ENCODE data around the gene PCDHA7.
"Not testable (repeated sequence)": the region's sequence is repeated elsewhere in the genome, so short reads cannot be mapped to it uniquely, and the experiment has no call there.

Gene PCDHA7

DNA sequence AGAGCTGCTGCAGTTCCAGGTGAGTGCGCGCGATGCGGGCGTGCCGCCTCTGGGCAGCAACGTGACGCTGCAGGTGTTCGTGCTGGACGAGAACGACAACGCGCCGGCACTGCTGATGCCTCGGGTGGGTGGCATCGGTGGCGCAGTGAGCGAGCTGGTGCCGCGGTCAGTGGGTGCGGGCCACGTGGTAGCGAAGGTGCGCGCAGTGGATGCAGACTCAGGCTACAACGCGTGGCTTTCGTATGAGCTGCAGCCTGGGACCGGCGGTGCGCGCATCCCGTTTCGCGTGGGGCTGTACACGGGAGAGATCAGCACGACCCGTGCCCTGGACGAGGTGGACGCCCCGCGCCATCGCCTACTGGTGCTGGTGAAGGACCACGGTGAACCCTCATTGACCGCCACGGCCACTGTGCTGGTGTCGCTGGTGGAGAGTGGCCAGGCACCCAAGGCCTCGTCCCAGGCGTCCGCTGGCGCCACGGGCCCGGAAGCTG lies 31.2 kb upstream of the PCDHA7 start:
- in situ Hi-C loops (cut with HindIII; ENCODE audit: low pct_unique_long_range_greater_than_20kb, low sequenced_read_pairs) = no loop called here
- no peak for TF ChIP-seq JUND (IDR thresholded peaks at IDR 0.05; ENCODE audit: low read depth)
- DNase-seq (ENCODE audit: low read depth in 1 of 2, low spot score in 1 of 2) = no peak

DNA sequence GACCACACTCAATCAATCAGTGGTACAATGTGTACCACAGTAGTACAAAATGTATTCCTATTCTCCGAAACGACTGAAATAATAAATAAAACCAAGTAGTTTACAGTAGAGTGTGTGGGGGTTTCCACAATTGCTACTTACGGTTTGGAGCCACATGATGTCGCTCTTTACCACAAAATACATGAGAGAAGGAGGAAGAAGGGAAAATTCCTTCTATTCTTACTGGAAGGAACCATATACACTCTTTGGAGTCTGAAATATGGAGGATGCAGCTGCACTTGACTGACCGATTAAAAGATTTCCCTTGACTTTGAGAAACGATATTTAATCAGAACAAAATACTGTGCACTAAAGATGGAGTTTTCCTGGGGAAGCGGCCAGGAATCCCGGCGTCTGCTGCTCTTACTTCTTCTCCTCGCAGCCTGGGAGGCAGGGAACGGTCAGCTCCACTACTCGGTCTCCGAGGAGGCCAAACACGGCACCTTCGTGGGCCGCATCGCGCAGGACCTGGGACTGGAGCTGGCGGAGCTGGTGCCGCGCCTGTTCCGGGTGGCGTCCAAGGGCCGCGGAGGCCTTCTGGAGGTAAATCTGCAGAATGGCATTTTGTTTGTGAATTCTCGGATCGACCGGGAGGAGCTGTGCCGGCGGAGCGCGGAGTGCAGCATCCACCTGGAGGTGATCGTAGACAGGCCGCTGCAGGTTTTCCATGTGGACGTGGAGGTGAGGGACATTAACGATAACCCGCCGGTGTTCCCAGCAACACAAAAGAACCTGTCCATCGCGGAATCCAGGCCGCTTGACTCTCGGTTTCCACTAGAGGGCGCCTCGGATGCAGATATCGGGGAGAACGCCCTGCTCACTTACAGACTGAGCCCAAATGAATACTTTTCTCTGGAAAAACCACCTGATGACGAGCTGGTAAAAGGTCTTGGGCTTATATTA lies 27.0 kb upstream of the PCDHA7 start, which contains the start of gene PCDHA4:
PCDHA4 (plus strand) TSS at position 235 of the 942 bp plus-strand sequence.
- TF ChIP-seq JUND (IDR thresholded peaks at IDR 0.05; ENCODE audit: low read depth) = no peak
- DNase-seq (ENCODE audit: low read depth in 1 of 2, low spot score in 1 of 2) = peak in 1 of 2 experiments; percentile 86
- in situ Hi-C loops (cut with HindIII; ENCODE audit: low pct_unique_long_range_greater_than_20kb, low sequenced_read_pairs) = no loop called here

DNA sequence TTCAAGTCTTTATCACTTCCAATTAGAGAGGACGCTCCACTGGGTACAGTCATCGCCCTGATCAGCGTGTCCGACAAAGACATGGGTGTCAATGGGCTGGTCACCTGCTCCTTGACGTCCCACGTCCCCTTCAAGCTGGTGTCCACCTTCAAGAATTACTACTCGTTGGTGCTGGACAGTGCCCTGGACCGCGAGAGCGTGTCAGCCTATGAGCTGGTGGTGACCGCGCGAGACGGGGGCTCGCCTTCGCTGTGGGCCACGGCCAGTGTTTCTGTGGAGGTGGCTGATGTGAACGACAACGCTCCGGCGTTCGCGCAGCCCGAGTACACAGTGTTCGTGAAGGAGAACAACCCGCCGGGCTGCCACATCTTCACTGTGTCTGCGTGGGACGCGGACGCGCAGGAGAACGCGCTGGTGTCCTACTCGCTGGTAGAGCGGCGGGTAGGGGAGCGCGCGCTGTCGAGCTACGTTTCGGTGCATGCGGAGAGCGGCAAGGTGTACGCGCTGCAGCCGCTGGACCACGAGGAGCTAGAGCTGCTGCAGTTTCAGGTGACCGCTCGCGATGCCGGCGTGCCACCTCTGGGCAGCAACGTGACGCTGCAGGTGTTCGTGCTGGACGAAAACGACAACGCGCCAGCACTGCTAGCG lies 25.7 kb upstream of the PCDHA7 start:
- in situ Hi-C loops (cut with HindIII; ENCODE audit: low pct_unique_long_range_greater_than_20kb, low sequenced_read_pairs); DNase-seq (ENCODE audit: low read depth in 1 of 2, low spot score in 1 of 2): not testable (repeated sequence)

- in situ Hi-C loops (cut with HindIII; ENCODE audit: low pct_unique_long_range_greater_than_20kb, low sequenced_read_pairs) = no loop called here
- no peak for TF ChIP-seq JUND (IDR thresholded peaks at IDR 0.05; ENCODE audit: low read depth)
- DNase-seq (ENCODE audit: low read depth in 1 of 2, low spot score in 1 of 2) = no peak
Observed at GRCh38 chr5:140808889-140809291, 25.2 kb upstream of the PCDHA7 start.

DNA sequence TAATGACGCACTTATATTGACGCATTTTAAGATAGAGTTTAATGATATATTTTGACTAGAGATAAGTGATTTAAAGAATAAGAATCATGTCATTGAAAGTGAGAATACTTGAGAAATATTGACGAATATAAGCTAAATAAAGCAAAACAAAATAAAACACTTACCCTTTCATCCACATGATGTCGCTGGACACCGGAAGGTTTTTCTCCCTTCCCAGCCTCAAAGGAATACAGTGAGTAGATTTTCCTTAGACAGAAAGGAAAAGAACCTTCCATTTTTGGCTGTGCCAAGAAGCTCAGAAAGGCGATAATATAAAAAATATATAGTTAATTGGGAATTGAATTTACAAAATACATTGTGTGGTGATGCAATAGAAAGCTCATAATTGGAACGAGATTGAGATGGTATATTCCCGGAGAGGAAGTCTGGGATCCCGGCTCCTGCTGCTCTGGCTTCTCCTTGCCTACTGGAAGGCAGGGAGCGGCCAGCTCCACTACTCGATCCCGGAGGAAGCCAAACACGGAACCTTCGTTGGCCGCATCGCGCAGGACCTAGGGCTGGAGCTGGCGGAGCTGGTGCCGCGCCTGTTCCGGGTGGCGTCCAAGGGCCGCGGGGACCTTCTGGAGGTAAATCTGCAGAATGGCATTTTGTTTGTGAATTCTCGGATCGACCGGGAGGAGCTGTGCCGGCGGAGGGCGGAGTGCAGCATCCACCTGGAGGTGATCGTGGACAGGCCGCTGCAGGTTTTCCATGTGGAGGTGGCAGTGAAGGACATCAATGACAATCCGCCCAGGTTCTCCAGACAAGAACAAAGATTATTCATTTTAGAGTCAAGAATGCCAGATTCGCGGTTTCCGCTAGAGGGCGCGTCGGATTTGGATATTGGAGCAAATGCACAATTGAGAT lies 12.4 kb upstream of the PCDHA7 start, which contains the start of gene PCDHA5:
PCDHA5 (plus strand) TSS at position 239 of the 906 bp plus-strand sequence.
- no peak for TF ChIP-seq JUND (IDR thresholded peaks at IDR 0.05; ENCODE audit: low read depth)
- DNase-seq (ENCODE audit: low read depth in 1 of 2, low spot score in 1 of 2) = peak; percentile 90 to 91
- in situ Hi-C loops (cut with HindIII; ENCODE audit: low pct_unique_long_range_greater_than_20kb, low sequenced_read_pairs) = no loop called here

DNA sequence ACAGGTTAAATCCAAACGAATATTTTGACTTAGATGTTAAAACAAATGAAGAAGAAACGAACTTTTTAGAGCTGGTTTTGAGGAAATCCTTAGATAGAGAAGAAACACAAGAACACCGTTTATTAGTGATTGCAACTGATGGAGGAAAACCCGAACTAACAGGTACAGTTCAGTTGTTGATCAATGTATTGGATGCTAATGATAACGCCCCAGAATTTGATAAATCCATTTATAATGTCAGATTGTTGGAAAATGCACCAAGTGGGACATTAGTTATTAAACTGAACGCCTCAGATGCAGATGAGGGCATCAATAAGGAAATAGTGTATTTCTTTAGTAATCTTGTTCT lies 11.8 kb upstream of the PCDHA7 start:
- no peak for TF ChIP-seq JUND (IDR thresholded peaks at IDR 0.05; ENCODE audit: low read depth)
- in situ Hi-C loops (cut with HindIII; ENCODE audit: low pct_unique_long_range_greater_than_20kb, low sequenced_read_pairs) = no loop called here

DNA sequence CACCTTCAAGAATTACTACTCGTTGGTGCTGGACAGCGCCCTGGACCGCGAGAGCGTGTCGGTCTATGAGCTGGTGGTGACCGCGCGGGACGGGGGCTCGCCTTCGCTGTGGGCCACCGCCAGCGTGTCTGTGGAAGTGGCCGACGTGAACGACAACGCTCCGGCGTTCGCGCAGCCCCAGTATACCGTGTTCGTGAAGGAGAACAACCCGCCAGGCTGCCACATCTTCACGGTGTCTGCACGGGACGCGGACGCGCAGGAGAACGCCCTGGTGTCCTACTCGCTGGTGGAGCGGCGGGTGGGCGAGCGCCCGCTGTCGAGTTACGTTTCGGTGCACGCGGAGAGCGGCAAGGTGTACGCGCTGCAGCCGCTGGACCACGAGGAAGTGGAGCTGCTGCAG lies 11.1 kb upstream of the PCDHA7 start:
- DNase-seq (ENCODE audit: low read depth in 1 of 2, low spot score in 1 of 2); in situ Hi-C loops (cut with HindIII; ENCODE audit: low pct_unique_long_range_greater_than_20kb, low sequenced_read_pairs): not testable (repeated sequence)

More for the DNA sequence above, 11.8 kb upstream of the PCDHA7 start:
- DNase-seq (ENCODE audit: low read depth in 1 of 2, low spot score in 1 of 2) = no peak

- DNase-seq (ENCODE audit: low read depth in 1 of 2, low spot score in 1 of 2) = no peak
- in situ Hi-C loops (cut with HindIII; ENCODE audit: low pct_unique_long_range_greater_than_20kb, low sequenced_read_pairs) = no loop called here
- no peak for TF ChIP-seq JUND (IDR thresholded peaks at IDR 0.05; ENCODE audit: low read depth)
Observed at GRCh38 chr5:140823475-140823874, 10.6 kb upstream of the PCDHA7 start.

GRCh38 chr5:140827704-140828361 lies 6.2 kb upstream of the PCDHA7 start, which contains the start of gene PCDHA6:
PCDHA6 (plus strand) TSS chr5:140827960; CDS start chr5:140828092, 132 bp downstream.
- in situ Hi-C loops (cut with HindIII; ENCODE audit: low pct_unique_long_range_greater_than_20kb, low sequenced_read_pairs) = no loop called here
- TF ChIP-seq JUND (IDR thresholded peaks at IDR 0.05; ENCODE audit: low read depth) = no peak
- no peak for DNase-seq (ENCODE audit: low read depth in 1 of 2, low spot score in 1 of 2)

GRCh38 chr5:140828362-140828737 lies 5.7 kb upstream of the PCDHA7 start:
- no peak for TF ChIP-seq JUND (IDR thresholded peaks at IDR 0.05; ENCODE audit: low read depth)
- DNase-seq (ENCODE audit: low read depth in 1 of 2, low spot score in 1 of 2) = no peak
- in situ Hi-C loops (cut with HindIII; ENCODE audit: low pct_unique_long_range_greater_than_20kb, low sequenced_read_pairs) = no loop called here

DNA sequence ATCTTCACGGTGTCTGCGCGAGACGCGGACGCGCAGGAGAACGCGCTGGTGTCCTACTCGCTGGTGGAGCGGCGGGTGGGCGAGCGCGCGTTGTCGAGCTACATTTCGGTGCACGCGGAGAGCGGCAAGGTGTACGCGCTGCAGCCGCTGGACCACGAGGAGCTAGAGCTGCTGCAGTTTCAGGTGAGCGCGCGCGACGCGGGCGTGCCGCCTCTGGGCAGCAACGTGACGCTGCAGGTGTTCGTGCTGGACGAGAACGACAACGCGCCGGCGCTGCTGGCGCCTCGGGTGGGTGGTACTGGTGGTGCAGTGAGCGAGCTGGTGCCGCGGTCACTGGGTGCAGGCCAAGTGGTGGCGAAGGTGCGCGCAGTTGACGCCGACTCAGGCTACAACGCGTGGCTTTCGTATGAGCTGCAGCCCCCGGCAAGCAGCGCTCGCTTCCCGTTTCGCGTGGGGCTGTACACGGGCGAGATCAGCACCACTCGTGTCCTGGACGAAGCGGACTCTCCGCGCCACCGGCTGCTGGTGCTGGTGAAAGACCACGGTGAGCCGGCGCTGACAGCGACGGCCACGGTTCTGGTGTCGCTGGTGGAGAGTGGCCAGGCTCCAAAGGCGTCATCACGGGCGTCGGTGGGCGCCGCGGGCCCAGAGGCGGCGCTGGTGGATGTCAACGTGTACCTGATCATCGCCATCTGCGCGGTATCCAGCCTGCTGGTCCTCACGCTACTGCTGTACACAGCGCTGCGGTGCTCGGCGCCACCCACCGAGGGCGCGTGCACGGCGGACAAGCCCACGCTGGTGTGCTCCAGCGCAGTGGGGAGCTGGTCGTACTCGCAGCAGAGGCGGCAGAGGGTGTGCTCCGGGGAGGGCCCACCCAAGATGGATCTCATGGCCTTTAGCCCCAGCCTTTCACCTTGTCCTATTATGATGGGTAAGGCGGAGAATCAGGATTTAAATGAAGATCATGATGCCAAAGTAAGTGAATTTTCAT lies 4.3 kb upstream of the PCDHA7 start:
- in situ Hi-C loops (cut with HindIII; ENCODE audit: low pct_unique_long_range_greater_than_20kb, low sequenced_read_pairs); DNase-seq (ENCODE audit: low read depth in 1 of 2, low spot score in 1 of 2): not testable (repeated sequence)

- DNase-seq (ENCODE audit: low read depth in 1 of 2, low spot score in 1 of 2); in situ Hi-C loops (cut with HindIII; ENCODE audit: low pct_unique_long_range_greater_than_20kb, low sequenced_read_pairs): not testable (repeated sequence)
Observed at GRCh38 chr5:140834439-140835008, 455 bp downstream of the PCDHA7 start.

Data from T47D (cell line).